Fibroblast of skin of scalp (primary cell): ENCODE data around the gene F3. TPM values are rescaled to one million over a fixed set of nuclear protein-coding genes. Genes with fewer than 3 reads are reported as not detected.
A peak's percentile ranks its signal among the peaks of the same experiment; 100 is the strongest.
"Not testable (repeated sequence)": the region's sequence is repeated elsewhere in the genome, so short reads cannot be mapped to it uniquely, and the experiment has no call there.

ENCODE experiments used
- DNase-seq: peaks from one replicate; pipeline ENCODE4 v3.0.0-alpha.2; 2013
- polyA plus RNA-seq, 2 experiments: library from polyadenylated mRNA; unstranded; fragments of 120-200 nt; gene quantifications; one replicate each; pipeline ENCODE4 v1.2.1, GENCODE V29; 2013; ENCODE audit not compliant: insufficient read length in 2 of 2

The F3 gene
- 6.6 TPM for polyA plus RNA-seq (2013, experiment 1 of 2; ENCODE audit: insufficient read length)
- 6.9 TPM for polyA plus RNA-seq (2013, experiment 2 of 2; ENCODE audit: insufficient read length)

GRCh38 chr1:94541246-94542087 is at the start of gene F3:
Gene F3 (minus strand): TSS chr1:94541759. CDS start chr1:94541636, 123 bp downstream.
- DNase-seq = peak; percentile 87

- no peak for DNase-seq
These were observed 48.9 kb upstream of the F3 start for GRCh38 chr1:94590203-94591137.

- no peak for DNase-seq
These were observed 48.2 kb upstream of the F3 start for GRCh38 chr1:94589728-94590127.

GRCh38 chr1:94582565-94582964 is 41.0 kb upstream of the F3 start:
- no peak for DNase-seq

- DNase-seq = peak; percentile 64
These were observed 39.0 kb upstream of the F3 start for GRCh38 chr1:94580367-94581115.

- peak; percentile 96 for DNase-seq
These were observed 38.3 kb upstream of the F3 start for GRCh38 chr1:94579876-94580294.

- peak; percentile 58 for DNase-seq
These were observed 37.3 kb upstream of the F3 start for GRCh38 chr1:94578856-94579255.

- DNase-seq = not testable (repeated sequence)
These were observed 32.4 kb upstream of the F3 start for GRCh38 chr1:94573917-94574316.

GRCh38 chr1:94572780-94573179 is 31.2 kb upstream of the F3 start:
- no peak for DNase-seq

- not testable (repeated sequence) for DNase-seq
These were observed 29.4 kb upstream of the F3 start for GRCh38 chr1:94570965-94571364.

GRCh38 chr1:94568806-94569205 is 27.2 kb upstream of the F3 start:
- not testable (repeated sequence) for DNase-seq

- not testable (repeated sequence) for DNase-seq
These were observed 26.5 kb upstream of the F3 start for GRCh38 chr1:94567975-94568607.

- not testable (repeated sequence) for DNase-seq
These were observed 24.9 kb upstream of the F3 start for GRCh38 chr1:94566436-94566835.

GRCh38 chr1:94565901-94566300 is 24.3 kb upstream of the F3 start:
- DNase-seq = no peak

GRCh38 chr1:94562519-94563260 is 21.1 kb upstream of the F3 start:
- DNase-seq = no peak

GRCh38 chr1:94560333-94560732 is 18.8 kb upstream of the F3 start:
- peak; percentile 62 for DNase-seq

- no peak for DNase-seq
These were observed 18.4 kb upstream of the F3 start for GRCh38 chr1:94559921-94560320.

GRCh38 chr1:94555091-94555490 is 13.5 kb upstream of the F3 start:
- no peak for DNase-seq

GRCh38 chr1:94554580-94554979 is 13.0 kb upstream of the F3 start:
- DNase-seq = no peak

- DNase-seq = no peak
These were observed 12.4 kb upstream of the F3 start for GRCh38 chr1:94553931-94554330.

- DNase-seq = no peak
These were observed 11.8 kb upstream of the F3 start for GRCh38 chr1:94553323-94553730.
